ENCODE results near the gene DENND1A.

- no peak for TF ChIP-seq POLR2AphosphoS5 (IDR thresholded peaks at IDR 0.05; ENCODE audit: low read depth, low read length)
- no peak for TF ChIP-seq CTCF (IDR thresholded peaks at IDR 0.05)
- no peak for TF ChIP-seq REST (IDR thresholded peaks at IDR 0.05; ENCODE audit: insufficient read depth in 1 of 2, low read depth in 2 of 2, low read length in 1 of 2)
- no peak for TF ChIP-seq TCF7L2 (IDR thresholded peaks at IDR 0.05; ENCODE audit: low read depth, low read length)
Observed at GRCh38 chr9:123929870-123930831, at the start of gene DENND1A.
